GM15510 (cell line): ENCODE data around the gene TBATA.

Source experiments
- POLR2A ChIP-seq: IDR thresholded peaks from 3 replicates; pipeline ENCODE4 v1.6.1; 2011; ENCODE audit warnings: borderline replicate concordance; ENCODE audit not compliant: insufficient read length; ENCODE audit errors: extremely low read depth

Gene TBATA

GRCh38 chr10:70747192-70747965 lies 37.8 kb downstream of the TBATA start:
- TF ChIP-seq POLR2A = no peak

GRCh38 chr10:70745555-70745954 lies 39.6 kb downstream of the TBATA start:
- no peak for TF ChIP-seq POLR2A

- TF ChIP-seq POLR2A = no peak
These were observed 40.5 kb downstream of the TBATA start for GRCh38 chr10:70744617-70745143.

GRCh38 chr10:70743879-70744278 lies 41.3 kb downstream of the TBATA start:
- TF ChIP-seq POLR2A = no peak

- TF ChIP-seq POLR2A = no peak
These were observed 41.8 kb downstream of the TBATA start for GRCh38 chr10:70743430-70743788.

GRCh38 chr10:70742537-70743429 lies 42.4 kb downstream of the TBATA start:
- TF ChIP-seq POLR2A = no peak

- no peak for TF ChIP-seq POLR2A
These were observed 44.5 kb downstream of the TBATA start for GRCh38 chr10:70740406-70741288.

- TF ChIP-seq POLR2A = no peak
These were observed 46.4 kb downstream of the TBATA start for GRCh38 chr10:70738761-70739121.

- TF ChIP-seq POLR2A = no peak
These were observed 47.0 kb downstream of the TBATA start for GRCh38 chr10:70738006-70738760.

- no peak for TF ChIP-seq POLR2A
These were observed 47.9 kb downstream of the TBATA start for GRCh38 chr10:70737250-70737649.

GRCh38 chr10:70736525-70736924 lies 48.7 kb downstream of the TBATA start:
- TF ChIP-seq POLR2A = no peak

GRCh38 chr10:70735161-70735560 lies 50.0 kb downstream of the TBATA start:
- no peak for TF ChIP-seq POLR2A

GRCh38 chr10:70733051-70733450 lies 52.1 kb downstream of the TBATA start:
- TF ChIP-seq POLR2A = no peak

GRCh38 chr10:70732569-70732968 lies 52.6 kb downstream of the TBATA start:
- no peak for TF ChIP-seq POLR2A
